Fibroblast of pulmonary artery (primary cell): ENCODE data around the gene HOXC9.
A peak's percentile ranks its signal among the peaks of the same experiment; 100 is the strongest.

ENCODE experiments used
- DNase-seq: peaks from one replicate; pipeline ENCODE4 v3.0.0-alpha.2; 2010; ENCODE audit warnings: low read depth
- H3K4me3 ChIP-seq: replicated peaks from 2 replicates; pipeline ENCODE4 v1.5.1; 2011; ENCODE audit warnings: low read depth, mild to moderate bottlenecking, control low read depth, low read length, moderate library complexity
- TF ChIP-seq, protein P1 (sequence below): IDR thresholded peaks from 2 replicates; pipeline ENCODE4 v1.5.1; 2011; ENCODE audit warnings: mild to moderate bottlenecking, control low read depth, low read length, inconsistent platforms; ENCODE audit errors: missing control alignments

Gene HOXC9

DNA sequence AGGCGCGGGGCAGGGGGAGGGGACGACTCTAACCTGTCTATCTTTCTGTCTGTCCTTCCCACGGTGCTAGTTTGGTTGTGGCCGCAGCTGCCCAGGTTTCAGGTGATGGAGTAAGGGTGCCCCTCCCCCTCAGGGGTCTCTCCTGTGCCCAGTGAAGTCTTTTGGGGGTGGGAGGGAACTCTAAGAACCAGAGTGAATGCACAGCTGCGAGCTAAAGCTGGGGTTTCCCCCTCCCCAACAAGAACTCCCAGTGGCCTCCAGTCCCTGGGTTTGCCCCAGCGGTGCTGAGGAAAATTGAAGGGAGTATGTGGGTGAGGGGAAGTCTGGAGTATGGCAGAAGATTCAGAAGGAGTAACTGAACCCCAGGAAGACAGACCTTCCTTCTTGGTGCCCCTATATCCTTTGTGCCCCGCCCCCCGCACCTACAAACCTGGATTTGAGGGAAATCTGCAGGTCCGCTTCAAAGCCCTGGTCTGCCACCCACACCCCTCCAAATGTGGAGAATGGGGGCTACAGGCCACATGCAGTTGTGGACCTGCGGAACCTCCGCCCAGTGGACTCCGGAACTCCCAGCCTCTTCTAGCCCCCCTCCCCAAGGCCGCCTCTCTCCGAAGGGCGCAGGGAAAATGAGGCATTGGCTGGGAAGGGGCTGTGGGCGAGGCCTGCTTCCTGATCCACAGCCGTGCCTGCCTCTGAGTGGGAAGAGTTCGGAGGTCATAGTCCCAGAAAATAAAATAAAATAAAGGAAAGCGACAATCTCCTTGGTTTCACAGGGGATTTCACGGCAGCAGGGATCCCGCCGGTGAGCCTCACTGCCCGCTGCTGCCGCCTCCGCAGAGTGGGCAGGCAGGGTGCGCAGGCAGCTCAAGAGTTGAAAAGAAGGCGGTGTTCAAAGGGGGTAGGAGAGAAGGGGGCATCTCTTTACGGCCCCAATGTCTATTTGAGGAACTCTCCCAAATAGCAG is 3.4 kb upstream of the HOXC9 start:
- no peak for DNase-seq
- TF ChIP-seq, protein P1, sequence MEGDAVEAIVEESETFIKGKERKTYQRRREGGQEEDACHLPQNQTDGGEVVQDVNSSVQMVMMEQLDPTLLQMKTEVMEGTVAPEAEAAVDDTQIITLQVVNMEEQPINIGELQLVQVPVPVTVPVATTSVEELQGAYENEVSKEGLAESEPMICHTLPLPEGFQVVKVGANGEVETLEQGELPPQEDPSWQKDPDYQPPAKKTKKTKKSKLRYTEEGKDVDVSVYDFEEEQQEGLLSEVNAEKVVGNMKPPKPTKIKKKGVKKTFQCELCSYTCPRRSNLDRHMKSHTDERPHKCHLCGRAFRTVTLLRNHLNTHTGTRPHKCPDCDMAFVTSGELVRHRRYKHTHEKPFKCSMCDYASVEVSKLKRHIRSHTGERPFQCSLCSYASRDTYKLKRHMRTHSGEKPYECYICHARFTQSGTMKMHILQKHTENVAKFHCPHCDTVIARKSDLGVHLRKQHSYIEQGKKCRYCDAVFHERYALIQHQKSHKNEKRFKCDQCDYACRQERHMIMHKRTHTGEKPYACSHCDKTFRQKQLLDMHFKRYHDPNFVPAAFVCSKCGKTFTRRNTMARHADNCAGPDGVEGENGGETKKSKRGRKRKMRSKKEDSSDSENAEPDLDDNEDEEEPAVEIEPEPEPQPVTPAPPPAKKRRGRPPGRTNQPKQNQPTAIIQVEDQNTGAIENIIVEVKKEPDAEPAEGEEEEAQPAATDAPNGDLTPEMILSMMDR: no peak
- no peak overlapping the region for H3K4me3 ChIP-seq

DNA sequence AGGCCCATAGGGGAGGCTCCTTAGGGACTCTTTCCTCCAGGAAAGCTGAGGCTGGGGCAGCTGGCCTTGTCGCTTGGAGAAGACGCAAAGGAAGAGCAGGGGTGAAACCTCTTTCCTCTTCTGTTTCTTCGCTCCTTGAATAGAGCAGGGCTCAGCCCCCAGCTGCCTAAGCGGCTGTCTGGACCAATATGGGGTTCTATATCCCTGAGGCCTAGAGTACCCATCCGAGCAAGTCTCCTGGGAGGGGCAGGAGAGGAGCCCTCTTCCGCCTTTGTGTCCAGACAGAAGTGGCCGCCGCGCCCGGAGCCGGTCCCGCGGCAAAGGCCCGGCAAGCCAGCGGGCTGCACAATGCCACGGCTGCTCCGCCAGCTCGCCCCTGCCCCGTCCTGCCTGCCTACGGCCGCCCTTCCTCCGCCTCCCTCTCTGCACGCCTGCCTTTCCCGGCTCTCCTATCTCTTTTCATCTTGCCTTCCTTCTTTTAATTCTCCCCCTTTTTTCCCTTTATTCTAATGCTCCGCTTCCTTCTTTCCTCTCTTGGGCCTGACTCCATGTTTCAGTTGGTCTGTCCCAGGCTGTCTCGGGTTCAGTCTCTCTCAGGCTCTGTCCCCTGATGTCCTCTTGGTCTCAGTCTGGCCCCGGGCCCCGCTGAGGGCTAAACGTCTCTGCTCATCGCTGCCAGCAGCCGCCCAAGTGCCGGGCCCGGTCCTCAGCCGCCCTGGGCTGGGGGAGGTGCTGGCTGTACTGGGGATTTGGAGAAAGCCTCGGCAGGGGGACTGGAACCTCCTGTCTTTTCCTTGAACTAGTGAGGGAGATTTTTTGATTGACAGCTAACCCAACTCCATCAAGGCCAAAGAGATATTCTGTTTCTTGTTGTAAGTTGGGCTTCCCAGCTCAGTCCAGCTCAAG is 2.5 kb upstream of the HOXC9 start:
- H3K4me3 ChIP-seq: no peak overlapping the region
- no peak for DNase-seq
- TF ChIP-seq, protein P1: no peak

DNA sequence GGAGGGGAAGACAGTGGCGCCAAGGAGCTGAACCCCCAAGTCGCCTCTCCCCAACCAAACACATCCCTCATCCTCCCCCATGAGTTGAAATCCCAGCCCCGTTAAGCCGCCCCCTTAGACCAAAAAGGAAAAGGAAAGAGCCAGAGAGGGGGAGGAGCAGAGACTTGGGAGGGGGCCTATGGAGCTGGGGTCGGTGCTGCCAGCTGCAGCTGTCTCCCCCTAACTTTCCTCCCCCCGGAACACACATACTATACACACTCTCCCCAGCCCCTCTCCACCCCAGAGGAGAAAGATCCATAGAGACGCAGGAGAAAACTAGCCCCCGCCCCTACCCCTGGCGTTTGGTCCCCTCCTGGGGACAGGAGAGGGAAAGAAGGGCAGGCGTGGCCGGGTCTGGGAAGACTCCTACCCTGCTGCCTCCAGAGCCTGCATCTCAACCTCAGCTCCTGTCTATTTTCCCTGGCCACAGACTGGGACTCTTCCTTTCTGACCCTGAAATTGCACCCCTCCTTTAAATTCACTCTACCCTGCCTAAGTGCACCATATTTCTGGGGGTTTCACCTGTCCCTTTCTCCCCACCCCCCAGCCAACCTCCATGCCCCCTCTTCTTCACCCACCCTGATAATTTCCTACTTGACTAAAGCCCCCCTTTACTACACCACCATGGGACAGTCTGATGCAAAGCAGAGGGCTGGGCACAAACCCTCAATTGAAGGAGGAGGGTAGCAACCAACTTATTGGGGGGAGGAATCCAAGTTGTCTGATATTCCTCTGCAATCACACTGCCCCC is 1.7 kb upstream of the HOXC9 start:
- H3K4me3 ChIP-seq: no peak overlapping the region
- TF ChIP-seq, protein P1: no peak
- no peak for DNase-seq

GRCh38 chr12:53998900-53999236 is 1.1 kb upstream of the HOXC9 start:
- TF ChIP-seq, protein P1: no peak
- H3K4me3 ChIP-seq: no peak overlapping the region
- DNase-seq: no peak

GRCh38 chr12:53999559-54000115 is 324 bp upstream of the HOXC9 start:
- peak; percentile 24 for DNase-seq
- TF ChIP-seq, protein P1: no peak
- H3K4me3 ChIP-seq: peak overlapping the region; percentile 34
